ENCODE measurements around the gene KSR2.

KSR2 gene

DNA sequence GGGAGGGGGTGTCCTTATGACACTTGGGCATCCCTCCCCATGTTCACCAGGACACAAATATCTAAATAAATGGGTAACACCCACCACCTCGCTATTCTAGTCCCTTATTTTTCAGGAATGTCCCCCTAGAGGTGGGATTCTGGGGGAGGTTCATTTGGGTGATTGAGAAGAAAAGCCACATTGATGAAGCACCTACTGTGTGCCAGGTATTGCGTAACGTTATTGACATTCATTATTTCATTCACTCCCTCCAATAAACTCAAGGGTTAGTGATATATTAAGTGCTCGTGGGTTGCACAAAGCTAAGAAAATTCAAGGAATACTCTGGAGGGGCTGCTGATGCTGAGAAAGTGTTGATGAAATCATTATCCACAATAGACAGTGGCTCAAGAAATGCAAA, 514.8 kb downstream of the KSR2 start:
- no peak for DNase-seq (ENCODE audit: low spot score)

DNA sequence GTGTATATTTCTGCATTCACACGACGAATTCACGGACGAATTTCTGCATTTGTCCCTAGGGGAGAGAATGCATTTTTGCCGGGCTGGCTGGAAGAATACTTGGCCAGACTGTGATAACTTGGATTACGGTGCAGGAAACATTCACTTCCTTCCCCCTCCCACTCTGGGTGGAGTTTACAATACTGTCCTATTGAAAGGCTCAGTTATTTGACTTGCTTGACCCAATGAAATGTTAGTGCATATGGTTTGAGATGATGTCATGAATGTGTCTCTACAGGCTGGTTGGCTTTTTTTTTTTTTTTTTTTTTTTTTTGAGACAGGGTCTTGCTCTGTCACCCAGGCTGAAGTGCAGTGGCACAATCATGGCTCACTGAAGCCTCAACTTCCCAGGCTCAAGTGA, 516.7 kb downstream of the KSR2 start:
- DNase-seq (ENCODE audit: low spot score), result no peak

DNA sequence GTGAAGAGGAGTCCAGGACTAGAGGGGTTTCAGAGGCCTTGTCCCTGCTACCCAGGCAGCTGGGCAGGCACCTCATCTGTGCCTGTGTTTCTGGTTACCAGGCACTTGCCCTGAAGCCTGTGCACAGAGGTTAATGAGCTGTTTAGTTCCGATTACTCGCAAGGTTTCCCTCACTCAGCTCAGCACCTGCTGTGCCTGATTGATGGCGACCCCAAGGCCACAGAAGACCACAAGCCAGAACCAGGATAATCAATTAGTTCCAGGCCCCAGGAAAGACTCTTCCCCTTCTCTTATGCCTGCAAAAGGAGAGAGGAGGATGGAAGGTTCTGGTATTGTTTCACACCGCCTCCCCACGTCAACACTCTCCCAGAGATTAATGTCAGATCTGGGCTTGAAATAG, 518.6 kb downstream of the KSR2 start:
- no peak for DNase-seq (ENCODE audit: low spot score)

DNA sequence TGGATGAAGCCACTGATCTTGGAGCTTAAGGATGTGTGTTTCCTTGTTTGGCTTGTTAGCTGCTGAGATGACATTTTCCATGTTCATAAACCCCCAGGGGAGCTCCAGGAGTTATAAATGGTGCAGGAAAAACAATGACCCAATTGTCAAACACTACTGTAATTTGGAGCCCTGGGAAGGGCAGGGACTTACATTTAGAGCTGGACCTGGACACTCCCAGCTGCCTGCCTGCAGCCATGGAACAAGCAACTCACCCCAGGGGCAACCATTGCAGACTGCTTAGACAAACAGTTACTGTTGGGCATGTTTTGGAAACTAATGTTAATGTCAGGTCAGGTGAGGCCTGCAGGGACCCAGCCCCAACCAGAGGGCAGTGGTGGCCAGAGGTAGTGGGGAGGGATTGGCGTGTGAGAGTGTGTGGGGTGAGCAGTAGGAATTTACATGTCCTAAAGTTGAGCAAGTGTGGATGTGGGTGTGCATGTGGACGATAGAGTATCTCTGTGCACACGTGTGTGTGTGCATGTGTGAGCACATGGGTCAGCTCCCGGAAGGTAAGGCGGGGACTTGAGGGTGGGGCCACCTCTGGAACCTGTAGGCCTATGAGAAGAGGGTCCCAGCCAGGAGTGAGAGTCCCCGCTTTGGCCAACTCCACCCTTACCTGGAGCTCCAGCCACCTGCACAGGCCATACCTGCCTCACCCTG, 521.0 kb downstream of the KSR2 start:
- DNase-seq (ENCODE audit: low spot score), result no peak

DNA sequence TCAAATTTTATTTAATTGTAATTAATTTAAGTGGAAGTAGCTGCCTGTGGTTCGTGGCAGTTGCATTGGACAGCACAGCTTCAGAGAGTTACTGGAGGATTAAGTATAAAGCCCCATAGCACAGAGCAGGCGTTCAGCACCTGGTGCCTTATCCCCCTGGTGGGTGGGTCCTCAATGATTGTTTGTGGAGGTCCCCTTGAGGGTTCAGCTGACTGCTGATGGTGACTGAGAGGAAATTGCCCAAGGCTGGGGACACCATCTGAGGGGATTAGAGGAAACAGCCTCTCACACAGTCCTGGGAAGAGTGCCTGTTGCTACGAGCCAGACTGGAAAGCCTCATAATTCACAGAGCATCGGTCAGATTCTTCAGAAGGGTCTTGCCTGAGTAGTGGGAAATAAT, 524.0 kb downstream of the KSR2 start:
- DNase-seq (ENCODE audit: low spot score), result no peak

DNA sequence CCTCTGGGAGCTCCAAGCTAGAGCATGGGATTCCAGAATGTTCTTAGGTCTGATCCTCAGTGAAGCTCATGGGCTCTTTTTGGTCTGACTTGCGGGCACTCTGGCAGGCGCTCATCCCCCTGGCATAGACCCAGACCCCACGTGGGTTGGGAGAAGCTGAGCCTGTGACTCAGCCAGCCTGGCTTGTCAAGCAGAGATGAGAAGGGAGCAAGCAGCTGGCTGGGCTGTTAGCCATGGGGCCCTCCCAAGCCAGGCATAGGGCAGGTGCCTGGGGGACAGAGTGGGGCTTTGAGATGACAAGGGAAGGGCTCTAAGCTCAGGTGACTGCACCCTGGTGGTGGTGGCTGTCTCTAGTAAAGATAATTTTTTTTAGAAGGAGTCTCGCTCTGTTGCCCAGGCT, 527.0 kb downstream of the KSR2 start:
- no peak for DNase-seq (ENCODE audit: low spot score)

DNA sequence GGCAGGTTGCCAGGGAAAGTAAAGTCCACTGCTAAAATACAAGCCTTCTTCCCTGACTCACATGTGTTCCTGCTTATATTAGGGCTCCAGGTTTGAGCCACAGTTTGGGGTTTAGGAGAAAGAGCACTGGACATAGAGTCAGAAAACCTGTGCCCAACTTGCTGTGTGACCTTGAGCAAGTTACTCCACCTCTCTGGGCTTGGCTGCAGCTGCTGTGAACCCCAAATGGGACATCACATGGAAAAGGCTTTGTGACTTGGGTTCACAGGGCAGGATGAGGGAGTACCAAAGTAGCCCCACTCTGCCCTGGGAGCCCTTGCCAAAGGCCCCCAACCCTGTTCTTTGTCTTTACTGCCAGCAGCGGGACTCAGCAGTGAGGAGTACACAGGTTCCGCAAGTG, 528.4 kb downstream of the KSR2 start:
- DNase-seq (ENCODE audit: low spot score), result no peak

DNA sequence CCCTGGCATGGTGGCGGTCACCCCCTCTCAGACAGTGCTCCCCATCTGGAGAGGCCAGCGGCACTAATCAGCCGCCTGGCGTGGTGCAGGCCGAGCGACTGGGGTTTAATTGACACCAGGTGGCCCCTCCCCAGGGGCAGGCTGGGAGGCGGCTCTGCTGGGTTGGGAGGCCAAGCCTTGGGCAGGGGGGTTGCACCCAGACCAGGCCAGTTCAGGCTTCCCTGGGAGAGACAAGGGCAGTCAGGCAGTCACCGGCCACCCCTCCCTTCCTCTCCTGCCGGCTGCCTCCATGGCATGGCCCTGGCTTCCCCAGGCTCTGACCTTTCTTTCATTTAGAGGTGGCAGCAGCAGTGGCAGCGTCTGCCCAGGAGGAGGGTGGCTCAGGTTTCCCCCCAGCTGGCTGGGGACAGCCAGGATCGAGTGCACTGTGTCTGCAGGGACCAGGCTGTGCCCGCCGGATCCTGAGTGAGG, 529.2 kb downstream of the KSR2 start:
- DNase-seq (ENCODE audit: low spot score), result no peak

DNA sequence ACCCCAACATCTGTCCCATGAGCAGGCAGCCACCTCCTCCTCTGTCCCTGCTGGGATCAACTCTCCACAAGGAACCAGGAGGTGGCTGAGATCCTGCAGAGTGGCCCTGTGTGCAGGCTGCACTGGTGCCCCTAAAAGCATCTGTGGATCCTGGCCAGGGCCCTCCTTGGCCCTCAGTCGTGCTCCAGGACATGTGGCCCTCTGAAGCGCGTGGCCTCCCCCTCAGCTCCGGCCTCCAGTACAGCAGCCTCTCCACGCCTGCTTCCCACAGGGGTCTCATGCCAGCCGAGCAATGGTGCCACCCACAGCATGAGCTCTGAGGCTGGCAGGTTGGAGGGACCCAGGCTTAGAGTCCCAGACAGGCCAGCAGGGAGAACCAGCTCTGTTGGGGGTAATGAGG, 530.0 kb downstream of the KSR2 start:
- no peak for DNase-seq (ENCODE audit: low spot score)

DNA sequence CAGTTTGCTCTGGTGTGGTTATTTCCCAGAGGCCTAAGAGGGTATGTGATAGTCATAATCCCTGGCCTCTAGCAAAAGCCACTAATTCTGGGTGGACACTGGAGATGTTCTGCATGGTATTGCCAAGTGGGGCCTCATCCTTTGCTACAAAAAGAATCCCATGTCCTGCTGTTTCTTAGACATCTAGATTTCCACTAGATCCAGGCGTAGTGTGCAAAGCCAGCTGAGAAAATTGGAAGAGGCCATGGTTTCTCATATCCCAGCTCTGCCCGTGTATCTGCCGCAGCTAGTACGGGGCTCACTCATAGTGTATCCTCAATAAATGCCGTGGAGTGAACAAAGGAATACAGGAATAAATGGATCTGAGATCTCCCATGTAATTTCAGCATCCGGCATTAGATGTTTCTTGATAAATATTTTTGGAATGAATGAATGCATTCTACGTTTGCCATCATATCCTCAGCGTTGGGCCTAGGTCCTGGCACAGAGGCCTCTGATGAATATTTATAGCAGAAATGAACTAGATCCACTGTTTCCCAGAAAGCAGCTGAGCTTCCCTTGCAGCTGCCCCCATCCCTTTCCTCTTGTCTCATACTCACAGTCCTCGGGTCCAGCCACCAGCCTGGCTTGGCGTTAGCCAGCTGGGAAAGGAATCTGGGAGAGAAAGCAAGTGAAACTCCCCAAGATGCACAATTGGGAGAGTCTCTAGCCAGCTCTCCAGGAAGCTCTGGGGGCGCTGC, 531.1 kb downstream of the KSR2 start:
- no peak for DNase-seq (ENCODE audit: low spot score)

DNA sequence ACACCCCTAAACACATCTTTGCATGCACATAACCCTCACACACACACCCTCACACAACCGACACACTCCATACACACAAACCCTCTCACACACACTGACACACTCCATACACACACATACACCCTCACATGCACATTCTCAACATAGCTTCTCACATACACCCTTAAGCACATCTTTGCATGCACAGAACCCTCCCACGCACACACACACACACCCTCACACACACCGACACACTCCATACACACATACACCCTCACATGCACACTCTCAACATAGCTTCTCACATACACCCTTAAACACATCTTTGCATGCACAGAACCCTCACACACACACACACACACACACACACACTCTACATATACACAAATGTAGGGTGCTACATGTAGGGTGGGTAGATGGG, 534.9 kb downstream of the KSR2 start:
- DNase-seq (ENCODE audit: low spot score), result no peak

DNA sequence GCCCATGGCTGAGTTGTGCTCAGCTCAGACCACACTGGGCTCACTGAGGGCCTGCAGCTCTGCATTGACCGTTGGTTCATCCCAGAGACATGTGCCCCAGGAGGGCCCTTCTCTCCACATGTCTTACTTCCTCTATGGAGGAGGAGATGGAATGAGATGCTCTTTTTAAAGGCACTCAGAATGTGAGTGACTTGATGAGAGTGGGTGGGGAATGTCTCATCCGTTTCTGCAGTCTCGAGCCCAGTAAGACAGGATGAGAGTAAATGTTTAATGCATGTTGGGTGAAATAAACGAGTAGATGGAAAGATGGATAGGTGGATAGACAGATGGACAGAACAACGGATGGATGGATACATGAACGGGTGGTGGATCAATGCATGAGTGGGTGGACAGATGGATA, 538.5 kb downstream of the KSR2 start:
- DNase-seq (ENCODE audit: low spot score), result no peak

DNA sequence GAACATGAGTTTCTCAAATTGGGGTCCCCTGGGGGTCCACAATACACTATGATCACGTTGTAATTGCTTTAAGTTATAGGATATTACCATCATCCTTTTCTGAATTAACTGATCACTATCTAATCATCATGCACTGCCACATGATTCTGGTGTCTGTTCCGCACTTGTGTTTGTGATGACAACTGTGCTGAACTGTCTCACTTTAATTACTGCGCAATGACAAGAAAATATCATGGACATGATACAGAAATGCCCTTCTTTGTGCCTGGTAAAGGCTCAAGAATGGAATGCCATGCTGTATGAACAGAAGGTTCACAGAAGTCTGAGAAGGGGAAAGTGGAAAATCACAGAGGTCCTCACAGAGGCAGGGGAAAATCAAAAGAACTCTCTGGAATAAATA, 541.6 kb downstream of the KSR2 start:
- DNase-seq (ENCODE audit: low spot score), result no peak

DNA sequence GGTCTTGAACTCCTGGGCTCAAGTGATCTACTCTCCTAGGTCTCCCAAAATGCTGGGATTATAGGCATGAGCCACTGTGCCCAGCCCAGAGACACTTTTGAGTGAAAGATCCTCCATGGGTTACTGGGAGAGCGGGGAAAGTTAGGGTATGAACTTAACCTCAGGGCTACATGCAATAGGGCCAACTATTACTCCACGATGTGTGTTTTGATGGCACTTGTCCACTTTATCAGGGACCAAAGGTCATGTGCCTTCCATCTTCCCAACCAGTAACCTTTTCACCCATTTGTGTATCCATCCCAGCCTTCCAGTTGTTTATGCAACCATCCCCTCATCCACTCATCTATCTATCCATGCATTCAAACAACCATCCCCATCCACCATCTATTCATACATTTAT, 546.8 kb downstream of the KSR2 start:
- no peak for DNase-seq (ENCODE audit: low spot score)

DNA sequence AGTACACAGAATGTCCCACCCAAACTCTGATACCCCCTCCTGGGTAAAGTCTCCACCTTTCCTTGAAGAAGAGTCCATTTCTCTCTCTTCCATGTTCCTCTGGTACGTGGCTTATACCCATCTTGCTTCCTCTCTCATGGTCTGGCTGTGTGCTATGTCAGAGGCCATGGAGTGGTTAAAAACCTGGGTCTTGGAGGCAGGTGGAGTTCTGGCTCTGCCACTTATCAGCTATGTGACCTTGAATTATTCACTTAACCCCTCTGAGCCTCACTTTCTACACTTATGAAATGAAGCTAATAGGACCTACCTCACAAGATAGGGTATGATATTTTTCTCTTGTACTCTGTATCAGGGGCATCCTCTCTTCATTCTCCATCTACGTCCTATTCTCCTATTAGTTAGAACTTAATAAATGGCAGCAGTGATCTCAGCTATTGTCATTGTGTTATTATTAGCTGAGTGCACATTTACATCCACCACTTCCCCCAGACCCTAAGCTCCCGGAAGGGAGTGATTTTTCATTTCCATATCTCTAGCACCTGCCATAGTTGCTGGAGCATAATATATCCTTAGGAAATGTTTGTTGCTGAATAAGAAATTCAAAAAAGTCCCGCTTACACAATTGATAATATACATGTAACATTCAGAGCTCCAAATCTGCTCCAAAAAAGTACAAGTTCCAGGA, 547.6 kb downstream of the KSR2 start:
- no peak for DNase-seq (ENCODE audit: low spot score)

DNA sequence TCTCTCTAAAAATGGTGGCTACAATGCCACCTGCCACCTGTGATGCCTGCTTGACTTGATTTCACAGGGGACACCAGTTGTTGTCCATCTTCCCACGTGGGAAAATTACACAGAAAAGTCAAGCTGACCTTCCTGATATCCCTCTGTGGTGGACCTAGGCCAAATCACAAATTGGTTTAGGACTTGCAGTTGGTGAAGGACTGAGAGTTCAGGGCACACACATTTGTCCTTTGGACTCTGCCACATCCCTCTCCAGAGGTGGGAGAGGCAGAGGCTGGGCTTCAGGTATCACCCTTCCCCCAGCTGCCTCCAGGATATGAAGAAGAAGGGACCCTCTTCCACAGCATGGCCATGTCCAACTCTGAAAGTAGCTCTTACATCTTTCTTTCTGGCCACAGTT, 551.8 kb downstream of the KSR2 start:
- DNase-seq (ENCODE audit: low spot score), result no peak

DNA sequence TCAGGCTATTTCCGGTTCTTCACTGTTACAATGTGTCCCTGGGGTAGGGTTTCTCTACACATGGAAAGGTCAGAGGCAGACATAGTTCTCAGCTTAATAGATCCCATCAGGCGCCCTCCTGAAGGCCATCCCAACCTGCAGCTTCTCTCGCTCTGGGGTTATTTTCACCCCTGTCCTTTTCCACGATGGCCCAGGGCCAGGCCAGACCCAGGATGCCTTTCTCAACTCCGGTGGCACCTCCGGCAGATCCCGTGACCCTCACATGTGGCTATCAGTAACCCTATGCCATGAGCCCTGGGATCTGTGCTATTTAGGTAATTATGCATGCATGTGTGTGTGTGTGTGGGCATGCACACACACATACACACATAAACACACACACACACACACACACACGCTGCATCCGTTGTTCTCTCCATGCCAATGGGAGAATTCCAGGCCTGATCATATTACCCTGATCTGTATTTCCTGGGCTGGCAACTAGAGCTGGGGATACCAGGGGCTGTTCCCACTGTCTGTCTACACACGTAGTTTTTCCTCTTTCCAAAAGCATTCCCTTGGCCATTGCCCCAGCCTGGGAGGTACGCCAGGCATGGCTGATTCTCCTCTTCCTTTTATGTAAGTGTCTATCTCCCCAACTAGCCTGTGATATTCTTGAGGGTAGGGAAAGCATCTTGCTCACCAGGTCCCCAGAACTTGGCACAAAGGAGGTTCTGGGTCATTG, 556.2 kb downstream of the KSR2 start:
- no peak for DNase-seq (ENCODE audit: low spot score)

DNA sequence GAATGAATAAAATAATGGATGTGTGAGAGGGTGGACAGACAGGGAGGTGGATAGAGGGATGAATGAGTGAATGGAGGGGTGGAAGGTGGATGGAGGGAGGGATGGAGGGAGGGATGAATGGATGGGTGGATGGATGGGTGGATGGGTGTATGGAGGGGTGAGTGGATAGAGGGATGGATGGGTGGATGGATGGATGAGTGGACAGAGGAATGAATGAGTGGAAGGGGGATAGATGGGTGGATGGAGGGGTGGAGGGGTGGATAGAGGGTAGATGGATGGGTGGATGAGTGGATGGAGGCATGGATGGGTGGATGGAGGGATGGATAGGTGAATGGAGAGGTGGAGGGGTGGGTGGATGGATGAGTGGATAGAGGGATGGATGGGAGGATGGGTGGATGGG, 559.5 kb downstream of the KSR2 start:
- DNase-seq (ENCODE audit: low spot score), result no peak

DNA sequence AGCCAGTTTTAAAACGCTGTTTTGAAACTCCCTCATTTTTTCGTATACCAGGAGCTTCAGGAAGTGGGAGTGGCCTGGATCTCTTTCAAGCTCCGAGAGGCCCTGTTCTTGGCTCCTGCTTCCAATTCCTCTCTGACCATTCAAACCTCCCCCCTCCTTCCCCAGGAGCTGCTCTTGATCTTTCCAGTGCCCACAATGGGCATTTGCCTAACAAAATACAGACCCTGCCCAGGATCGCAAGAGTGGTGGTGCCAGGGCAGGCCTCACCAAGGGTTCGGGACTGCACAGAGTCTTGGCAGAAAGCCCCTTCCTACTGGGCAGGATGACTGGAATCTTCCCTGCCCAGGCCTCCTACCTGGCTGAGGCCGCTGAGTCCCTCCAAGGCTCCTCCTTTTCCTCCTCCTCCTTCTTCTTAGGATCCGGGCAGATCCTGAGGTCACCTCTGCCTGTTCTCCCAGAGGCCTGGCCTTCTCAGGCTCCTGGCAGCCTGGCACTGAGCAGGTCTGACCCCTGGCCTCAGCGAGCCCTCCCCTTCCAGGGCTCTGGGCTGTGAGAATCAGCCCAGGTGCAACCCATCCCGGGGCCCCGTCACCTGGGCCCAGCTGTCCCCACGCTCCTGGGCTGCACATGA, 560.5 kb downstream of the KSR2 start:
- no peak for DNase-seq (ENCODE audit: low spot score)

DNA sequence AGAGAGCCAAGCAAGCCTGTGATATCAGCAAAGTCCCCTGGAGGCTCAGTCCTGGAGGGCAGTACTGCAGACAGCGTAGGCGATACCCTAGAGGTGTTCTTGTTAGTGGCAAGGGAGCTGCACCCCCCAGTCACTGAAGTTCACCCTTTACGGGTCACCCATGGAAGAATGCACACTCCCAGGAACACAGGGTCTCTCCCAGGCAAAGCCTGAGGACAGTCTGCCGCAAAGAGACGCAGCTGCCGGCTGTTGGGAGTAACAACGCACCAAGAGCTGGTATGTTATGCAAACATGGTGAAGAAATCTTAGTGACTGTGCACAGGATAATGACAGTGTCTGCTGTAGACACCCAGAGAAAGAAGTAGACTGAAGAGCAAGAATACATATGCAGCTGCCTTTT, 563.9 kb downstream of the KSR2 start:
- DNase-seq (ENCODE audit: low spot score), result no peak

DNA sequence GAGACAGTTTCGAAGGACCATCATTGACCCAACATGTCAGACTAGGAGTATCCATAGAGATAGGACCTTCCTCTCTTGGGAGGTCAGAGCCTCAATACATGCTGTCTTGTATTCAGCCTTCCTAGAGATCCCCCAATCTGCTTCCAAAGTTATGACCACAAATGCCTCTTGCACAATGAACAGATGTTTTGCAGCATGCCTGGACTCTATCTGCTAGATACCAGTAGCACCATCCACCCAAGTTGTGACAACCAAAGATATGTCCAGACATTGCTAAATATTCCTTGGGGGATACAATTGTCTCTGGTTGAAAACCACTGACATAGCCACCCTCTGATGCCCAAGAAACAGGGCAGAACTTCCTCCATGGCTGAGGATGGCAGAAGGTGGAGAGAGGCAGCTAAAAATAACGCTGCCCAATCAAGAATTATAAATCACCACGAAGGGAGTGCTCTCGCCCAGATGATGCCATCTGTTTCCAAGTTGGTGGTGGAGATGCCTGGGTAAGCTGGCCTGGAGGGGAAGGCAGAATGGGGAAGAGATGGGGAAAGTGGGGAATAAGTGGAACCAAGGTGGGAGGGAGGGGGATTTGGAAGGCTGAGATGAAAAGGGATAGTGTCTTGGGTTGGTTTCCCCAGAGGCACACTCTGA, 564.5 kb downstream of the KSR2 start:
- DNase-seq (ENCODE audit: low spot score), result no peak
